UCSD-AML1 (cell line): ENCODE data around the gene ACOT12.
"Not testable (repeated sequence)": the region's sequence is repeated elsewhere in the genome, so short reads cannot be mapped to it uniquely, and the experiment has no call there.

Experiments used
- DNase-seq: peaks from one replicate; lab custom pipeline; 2025; ENCODE audit not compliant: unreplicated experiment; lab: John Stamatoyannopoulos, UW

Gene ACOT12

DNA sequence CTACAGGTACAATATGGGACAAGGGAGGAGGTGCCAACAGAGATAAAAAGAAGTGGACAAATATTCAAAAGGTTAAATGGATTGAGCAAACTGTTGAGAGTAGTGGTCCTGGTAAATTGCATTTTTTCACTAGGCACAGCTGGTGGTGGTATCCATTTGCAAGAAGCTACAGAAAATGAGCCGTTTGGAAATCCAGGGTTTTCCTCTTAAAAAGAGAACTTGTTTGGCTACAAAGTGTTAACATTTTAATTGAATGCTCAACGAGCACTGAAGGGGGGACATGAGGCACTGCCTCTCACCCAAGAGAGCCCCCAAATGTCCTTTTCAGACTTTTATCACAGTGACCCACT lies 93.0 kb downstream of the ACOT12 start:
- no peak for DNase-seq

- DNase-seq: no peak
Measured at GRCh38 chr5:81297531-81297930, 96.4 kb downstream of the ACOT12 start.

GRCh38 chr5:81294021-81294420 lies 99.9 kb downstream of the ACOT12 start:
- not testable (repeated sequence) for DNase-seq

DNA sequence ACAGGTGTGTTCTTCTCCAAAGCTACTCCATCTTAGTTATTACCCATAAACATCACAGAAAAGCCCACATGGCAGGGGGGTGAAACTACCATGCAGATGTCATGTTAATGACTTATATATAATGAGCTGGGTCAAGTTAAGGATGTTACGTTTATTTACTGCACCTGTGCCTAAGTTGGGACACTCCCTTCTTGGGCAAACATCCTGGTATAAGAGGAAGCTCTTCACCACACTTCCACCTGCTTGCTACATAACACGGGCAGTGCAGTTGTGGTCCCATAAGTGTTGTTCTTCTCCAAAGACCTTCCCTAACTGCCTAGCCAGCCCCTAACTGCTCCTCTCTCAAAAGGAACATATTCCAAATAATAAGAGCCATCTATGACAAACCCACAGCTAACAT lies 101.8 kb downstream of the ACOT12 start:
- no peak for DNase-seq

DNA sequence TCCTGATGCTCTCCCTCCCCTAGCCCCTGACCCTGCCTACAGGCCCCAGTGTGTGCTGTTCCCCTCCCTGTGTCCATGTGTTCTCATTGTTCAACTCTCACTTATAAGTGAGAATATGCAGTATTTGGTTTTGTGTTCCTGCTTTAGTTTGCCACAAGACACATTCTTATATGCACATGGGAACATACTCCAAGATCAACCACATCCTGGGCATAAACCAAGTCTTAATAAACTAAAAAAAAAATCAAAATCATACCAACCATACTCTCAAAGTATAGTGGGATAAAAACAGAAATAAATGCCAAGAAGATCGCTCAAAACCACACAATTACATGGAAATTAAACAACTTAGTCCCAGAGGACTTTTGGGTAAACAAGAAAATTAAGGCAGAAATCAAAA lies 103.8 kb downstream of the ACOT12 start:
- DNase-seq: no peak

- no peak for DNase-seq
Measured at GRCh38 chr5:81288021-81288433, 105.9 kb downstream of the ACOT12 start.

DNA sequence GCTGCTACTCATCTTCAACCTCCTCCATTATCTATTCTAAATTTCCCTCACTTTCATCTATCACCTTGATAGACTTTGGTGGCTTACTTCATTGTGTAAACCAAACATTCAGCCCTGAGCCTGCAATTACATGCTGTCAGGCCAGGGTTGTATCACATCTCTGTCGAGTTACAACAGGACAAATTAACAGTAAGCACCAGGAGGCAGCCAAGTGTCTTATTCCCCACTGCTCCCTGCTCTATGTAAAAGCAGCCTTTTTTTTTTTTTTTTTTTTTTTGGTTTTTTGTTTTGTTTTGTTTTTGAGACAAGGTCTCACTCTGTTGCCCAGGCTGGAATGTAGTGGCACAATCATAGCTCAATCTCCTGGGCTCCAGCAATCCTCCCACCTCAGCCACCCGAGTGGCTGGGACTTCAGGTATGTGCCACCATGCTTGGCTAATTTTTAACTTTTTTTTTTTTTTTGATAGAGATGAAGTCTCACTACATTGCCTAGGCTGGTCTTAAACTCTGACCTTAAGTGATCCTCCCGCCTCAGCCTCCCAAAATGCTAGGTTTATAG lies 107.8 kb downstream of the ACOT12 start:
- no peak for DNase-seq

DNA sequence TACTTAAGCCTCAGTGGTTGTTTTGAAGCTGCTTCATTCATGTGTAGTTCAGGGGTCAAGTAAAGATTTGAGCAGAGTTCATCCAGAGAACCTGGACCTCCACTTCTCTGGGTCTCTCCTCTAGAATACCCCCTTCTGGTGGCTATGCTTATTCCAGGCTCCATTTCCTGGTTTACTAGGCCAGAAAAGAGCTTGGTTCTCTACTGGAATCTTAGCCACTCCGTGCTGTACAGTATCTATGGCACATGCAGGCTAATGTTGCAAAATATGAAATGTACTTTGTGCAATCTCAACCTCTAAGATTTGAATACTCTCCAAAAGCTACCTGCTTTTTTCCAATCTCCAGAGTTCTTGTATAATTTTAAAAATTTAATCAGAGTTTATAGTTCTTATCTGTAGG lies 110.0 kb downstream of the ACOT12 start:
- DNase-seq: no peak
